ENCODE data around the gene ZFC3H1.
A peak's percentile ranks its signal among the peaks of the same experiment; 100 is the strongest.
"Not testable (repeated sequence)": the region's sequence is repeated elsewhere in the genome, so short reads cannot be mapped to it uniquely, and the experiment has no call there.

The ZFC3H1 gene

DNA sequence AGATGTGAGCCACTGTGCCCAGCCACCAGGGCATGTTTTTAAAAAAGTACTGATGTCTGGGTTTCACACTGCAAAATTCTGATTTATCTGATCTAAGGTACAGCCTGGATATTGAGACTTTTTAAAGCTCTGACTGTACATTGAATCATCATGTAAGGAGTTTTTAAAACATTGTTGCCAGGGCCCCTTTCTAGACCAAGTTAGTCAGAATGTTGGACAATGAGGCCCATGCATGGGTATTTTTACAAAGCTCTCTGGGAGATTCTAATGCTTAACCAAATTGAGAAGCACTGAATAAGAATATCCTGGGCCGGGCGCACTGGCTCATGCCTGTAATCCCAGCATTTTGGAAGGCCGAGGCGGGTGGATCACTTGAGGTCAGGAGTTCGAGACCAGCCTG, 38.9 kb upstream of the ZFC3H1 start:
- no peak overlapping the region for H3K4me3 ChIP-seq (ENCODE audit: low read depth, low read length)
- no peak for DNase-seq (ENCODE audit: low read depth)
- TF ChIP-seq, protein P1, sequence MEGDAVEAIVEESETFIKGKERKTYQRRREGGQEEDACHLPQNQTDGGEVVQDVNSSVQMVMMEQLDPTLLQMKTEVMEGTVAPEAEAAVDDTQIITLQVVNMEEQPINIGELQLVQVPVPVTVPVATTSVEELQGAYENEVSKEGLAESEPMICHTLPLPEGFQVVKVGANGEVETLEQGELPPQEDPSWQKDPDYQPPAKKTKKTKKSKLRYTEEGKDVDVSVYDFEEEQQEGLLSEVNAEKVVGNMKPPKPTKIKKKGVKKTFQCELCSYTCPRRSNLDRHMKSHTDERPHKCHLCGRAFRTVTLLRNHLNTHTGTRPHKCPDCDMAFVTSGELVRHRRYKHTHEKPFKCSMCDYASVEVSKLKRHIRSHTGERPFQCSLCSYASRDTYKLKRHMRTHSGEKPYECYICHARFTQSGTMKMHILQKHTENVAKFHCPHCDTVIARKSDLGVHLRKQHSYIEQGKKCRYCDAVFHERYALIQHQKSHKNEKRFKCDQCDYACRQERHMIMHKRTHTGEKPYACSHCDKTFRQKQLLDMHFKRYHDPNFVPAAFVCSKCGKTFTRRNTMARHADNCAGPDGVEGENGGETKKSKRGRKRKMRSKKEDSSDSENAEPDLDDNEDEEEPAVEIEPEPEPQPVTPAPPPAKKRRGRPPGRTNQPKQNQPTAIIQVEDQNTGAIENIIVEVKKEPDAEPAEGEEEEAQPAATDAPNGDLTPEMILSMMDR (IDR thresholded peaks at IDR 0.05; ENCODE audit: insufficient read depth, low read depth, low read length, missing control alignments): no peak

DNA sequence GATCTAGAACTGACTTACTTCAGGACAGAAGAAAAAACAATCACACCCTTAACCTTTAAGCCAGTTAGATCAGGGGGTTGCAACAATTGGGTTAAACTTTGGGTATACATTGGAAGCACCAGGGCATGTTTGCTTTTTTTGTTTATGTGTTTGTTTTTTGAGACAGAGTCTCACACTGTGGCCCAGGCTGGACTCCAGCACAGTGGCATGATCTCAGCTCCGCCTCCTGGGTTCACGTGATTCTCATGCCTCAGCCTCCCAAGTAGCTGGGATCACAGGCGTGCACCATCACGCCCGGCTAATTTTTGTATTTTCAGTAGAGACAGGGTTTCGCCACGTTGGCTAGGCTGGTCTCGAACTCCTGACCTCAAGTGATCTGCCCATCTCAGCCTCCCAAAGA, 38.5 kb upstream of the ZFC3H1 start:
- not testable (repeated sequence) for DNase-seq (ENCODE audit: low read depth); H3K4me3 ChIP-seq (ENCODE audit: low read depth, low read length)

DNA sequence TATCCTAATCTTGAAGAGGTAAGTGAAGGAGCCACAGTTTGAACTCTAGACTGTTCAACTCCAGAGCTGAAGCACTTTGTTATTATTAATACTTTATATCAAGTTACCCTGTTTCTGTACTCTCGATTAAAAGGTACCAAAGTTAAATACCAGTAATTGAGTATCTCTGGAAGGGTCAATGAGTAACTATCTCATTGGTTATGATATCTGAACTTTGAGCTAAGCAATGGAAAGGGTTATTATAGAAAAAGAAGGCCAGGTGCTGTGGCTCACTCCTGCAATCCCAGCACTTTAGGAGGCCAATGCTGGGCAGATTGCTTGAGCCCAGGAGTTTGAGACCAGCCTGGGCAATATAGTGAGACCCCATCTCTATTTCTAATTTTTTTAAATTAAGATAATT, 32.1 kb upstream of the ZFC3H1 start:
- TF ChIP-seq, protein P1 (IDR thresholded peaks at IDR 0.05; ENCODE audit: insufficient read depth, low read depth, low read length, missing control alignments): no peak

DNA sequence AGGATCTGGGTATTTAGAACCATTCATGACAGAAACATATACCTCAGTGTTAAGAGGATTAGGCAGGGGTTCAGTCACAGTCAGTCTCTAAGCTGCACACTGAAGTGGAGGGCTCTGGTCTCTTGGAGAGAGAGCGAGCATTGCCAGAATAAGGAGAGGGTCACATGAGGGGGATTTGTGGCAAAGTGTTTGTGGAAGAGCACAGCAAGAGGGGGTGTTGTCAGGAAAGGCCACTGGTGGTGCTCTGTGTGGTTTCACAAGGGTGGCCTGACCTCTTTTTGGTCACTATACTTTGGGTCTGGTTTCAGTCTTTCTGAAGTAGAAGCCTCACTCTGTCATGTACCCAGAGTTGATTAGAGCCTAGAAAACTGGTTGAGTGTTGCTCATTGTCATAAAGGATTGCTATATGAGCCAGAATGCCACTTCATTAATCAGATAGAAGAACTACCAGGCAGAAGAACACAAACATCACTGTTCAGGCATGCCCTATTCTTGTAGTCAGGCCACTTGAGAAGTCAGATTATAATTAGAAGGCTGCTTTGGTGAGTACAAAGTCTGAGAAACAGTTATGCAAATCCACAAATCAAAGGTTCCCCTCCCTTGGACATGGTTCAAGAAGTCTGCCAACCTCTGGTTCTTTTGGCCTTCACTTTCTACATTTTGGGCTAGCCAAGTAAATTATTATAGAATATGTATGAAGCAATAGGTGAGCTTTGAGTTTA, 30.6 kb upstream of the ZFC3H1 start:
- TF ChIP-seq, protein P1 (IDR thresholded peaks at IDR 0.05; ENCODE audit: insufficient read depth, low read depth, low read length, missing control alignments): no peak
- DNase-seq (ENCODE audit: low read depth): peak; percentile 76
- H3K4me3 ChIP-seq (ENCODE audit: low read depth, low read length): peak overlapping the region; percentile 26

More for the DNA sequence above, 32.1 kb upstream of the ZFC3H1 start:
- DNase-seq (ENCODE audit: low read depth): no peak
- H3K4me3 ChIP-seq (ENCODE audit: low read depth, low read length): no peak overlapping the region

DNA sequence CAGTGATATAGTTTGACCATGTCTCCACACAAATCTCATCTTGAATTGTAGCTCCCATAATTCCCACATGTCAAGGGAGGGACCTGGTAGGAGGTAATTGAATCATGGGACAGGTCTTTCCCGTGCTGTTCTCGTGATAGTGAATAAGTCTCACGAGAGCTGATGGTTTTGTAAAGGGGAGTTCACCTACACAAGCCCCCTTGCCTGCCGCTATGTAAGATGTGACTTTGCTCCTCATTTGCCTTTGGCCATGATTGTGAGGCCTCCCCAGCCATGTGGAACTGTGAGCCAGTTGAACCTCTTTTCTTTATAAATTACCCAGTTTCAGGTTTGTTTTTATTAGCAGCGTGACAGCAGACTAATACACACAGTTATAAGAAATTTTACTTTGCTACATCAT, 30.0 kb upstream of the ZFC3H1 start:
- peak overlapping the region; percentile 26 for H3K4me3 ChIP-seq (ENCODE audit: low read depth, low read length)
- DNase-seq (ENCODE audit: low read depth): peak; percentile 56

DNA sequence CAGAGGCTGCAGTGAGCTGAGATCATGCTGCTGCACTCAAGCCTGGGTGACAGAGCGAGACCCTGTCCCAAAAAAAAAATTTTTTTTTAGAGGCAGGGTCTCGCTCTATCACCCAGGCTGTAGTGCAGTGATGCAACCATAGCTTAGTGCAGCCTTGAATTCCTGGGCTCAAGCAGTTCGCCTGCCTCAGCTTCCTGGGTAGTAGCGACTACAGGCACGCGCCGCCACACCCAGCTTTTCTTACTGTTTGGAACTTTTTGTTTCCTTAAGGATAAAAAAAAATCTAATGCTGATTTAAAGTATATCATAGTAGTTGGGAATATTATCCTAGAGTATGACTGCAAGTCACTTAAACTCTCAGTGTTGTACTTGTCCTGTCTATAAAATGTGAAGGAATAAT, 29.5 kb upstream of the ZFC3H1 start:
- no peak for DNase-seq (ENCODE audit: low read depth)
- TF ChIP-seq, protein P1 (IDR thresholded peaks at IDR 0.05; ENCODE audit: insufficient read depth, low read depth, low read length, missing control alignments): no peak
- H3K4me3 ChIP-seq (ENCODE audit: low read depth, low read length): peak overlapping the region; percentile 26

DNA sequence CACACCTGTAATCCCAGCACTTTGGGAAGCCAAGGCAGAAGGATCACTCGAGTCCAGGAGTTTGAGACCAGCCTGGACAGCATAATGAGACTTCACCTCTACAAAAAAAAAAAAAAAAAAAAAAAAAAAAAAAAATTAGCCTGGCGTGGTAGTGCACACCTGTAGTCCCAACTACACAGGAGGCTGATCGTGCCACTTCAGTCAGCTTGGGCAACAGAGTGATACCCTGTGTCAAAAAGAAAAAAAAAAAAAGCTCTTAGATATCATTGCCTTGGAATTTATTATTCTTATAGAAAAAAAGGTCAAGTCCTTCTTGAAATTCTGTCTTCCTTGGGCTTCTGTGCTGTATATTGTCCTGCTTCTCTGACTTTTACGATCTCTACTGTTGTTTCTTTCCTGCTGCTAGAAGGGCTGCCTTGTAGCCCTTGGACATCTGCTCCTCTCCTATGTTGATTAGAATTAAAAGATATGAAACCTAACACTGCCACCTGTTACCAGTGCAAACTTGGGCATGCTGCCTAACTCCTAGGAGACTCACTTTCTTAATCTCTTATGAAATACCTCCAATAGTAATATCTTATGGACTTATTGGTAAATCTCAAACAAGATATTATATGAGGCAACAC, 28.0 kb upstream of the ZFC3H1 start:
- H3K4me3 ChIP-seq (ENCODE audit: low read depth, low read length): peak overlapping the region; percentile 97
- DNase-seq (ENCODE audit: low read depth): no peak
- TF ChIP-seq, protein P1 (IDR thresholded peaks at IDR 0.05; ENCODE audit: insufficient read depth, low read depth, low read length, missing control alignments): no peak

Data from GM12865 (cell line).